ENCODE measurements around the gene TBC1D22A.

Gene TBC1D22A

GRCh38 chr22:46990937-46991550, 228.6 kb downstream of the TBC1D22A start:
- no peaks in the 10 kb centered on the region for H4K20me1 ChIP-seq (ENCODE audit: insufficient read depth, low read length)
- no peak for TF ChIP-seq EZH2 (optimal IDR thresholded peaks at IDR 0.05; ENCODE audit: low read depth, low read length)
- TF ChIP-seq, protein P1, sequence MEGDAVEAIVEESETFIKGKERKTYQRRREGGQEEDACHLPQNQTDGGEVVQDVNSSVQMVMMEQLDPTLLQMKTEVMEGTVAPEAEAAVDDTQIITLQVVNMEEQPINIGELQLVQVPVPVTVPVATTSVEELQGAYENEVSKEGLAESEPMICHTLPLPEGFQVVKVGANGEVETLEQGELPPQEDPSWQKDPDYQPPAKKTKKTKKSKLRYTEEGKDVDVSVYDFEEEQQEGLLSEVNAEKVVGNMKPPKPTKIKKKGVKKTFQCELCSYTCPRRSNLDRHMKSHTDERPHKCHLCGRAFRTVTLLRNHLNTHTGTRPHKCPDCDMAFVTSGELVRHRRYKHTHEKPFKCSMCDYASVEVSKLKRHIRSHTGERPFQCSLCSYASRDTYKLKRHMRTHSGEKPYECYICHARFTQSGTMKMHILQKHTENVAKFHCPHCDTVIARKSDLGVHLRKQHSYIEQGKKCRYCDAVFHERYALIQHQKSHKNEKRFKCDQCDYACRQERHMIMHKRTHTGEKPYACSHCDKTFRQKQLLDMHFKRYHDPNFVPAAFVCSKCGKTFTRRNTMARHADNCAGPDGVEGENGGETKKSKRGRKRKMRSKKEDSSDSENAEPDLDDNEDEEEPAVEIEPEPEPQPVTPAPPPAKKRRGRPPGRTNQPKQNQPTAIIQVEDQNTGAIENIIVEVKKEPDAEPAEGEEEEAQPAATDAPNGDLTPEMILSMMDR (IDR thresholded peaks at IDR 0.05; ENCODE audit: low read length): no peak
- no peak for TF ChIP-seq EZH2phosphoT487 (IDR thresholded peaks at IDR 0.05; ENCODE audit: low read length)

GRCh38 chr22:46991666-46992065, 229.2 kb downstream of the TBC1D22A start:
- no peaks in the 10 kb centered on the region for H3K79me2 ChIP-seq (ENCODE audit: low read length)
- H3K27ac ChIP-seq (ENCODE audit: low read length): no peak overlapping the region
- no peaks in the 10 kb centered on the region for H3K9me3 ChIP-seq (replicated peaks; ENCODE audit: insufficient read depth, low read length)
- H3K4me3 ChIP-seq (ENCODE audit: low read length): no peak overlapping the region
- H3K4me2 ChIP-seq (ENCODE audit: low read depth, low read length): no peak overlapping the region
- no peaks in the 10 kb centered on the region for H4K20me1 ChIP-seq (ENCODE audit: insufficient read depth, low read length)
- DNase-seq: no peak
- TF ChIP-seq EZH2 (optimal IDR thresholded peaks at IDR 0.05; ENCODE audit: low read depth, low read length) (no peak), EZH2phosphoT487 (IDR thresholded peaks at IDR 0.05; ENCODE audit: low read length) (no peak)
- TF ChIP-seq, protein P1 (IDR thresholded peaks at IDR 0.05; ENCODE audit: low read length): no peak
- H3K36me3 ChIP-seq (replicated peaks; ENCODE audit: insufficient read depth, low read length): no peaks in the 10 kb centered on the region; the same call in 1 of the 2 replicates
- no peak overlapping the region for H2AFZ ChIP-seq (ENCODE audit: low read length)
- H3K4me1 ChIP-seq (ENCODE audit: low read length): no peaks in the 10 kb centered on the region
- no peaks in the 10 kb centered on the region for H3K9me2 ChIP-seq (replicated peaks; ENCODE audit: insufficient read depth, low read length)
- no peak overlapping the region for H3K9ac ChIP-seq (ENCODE audit: low read length)
- H3F3A ChIP-seq (ENCODE audit: insufficient read depth, low read length): no peaks in the 10 kb centered on the region
- no peaks in the 10 kb centered on the region for H3K27me3 ChIP-seq (replicated peaks; ENCODE audit: insufficient read depth, low read length)

More at GRCh38 chr22:46990937-46991550, 228.6 kb downstream of the TBC1D22A start:
- Histone ChIP-seq H3K27me3 (replicated peaks; ENCODE audit: insufficient read depth, low read length) (no peaks in the 10 kb centered on the region), H3F3A (ENCODE audit: insufficient read depth, low read length) (no peaks in the 10 kb centered on the region), H3K4me3 (ENCODE audit: low read length) (no peak overlapping the region), H2AFZ (ENCODE audit: low read length) (no peak overlapping the region), H3K9me2 (replicated peaks; ENCODE audit: insufficient read depth, low read length) (no peaks in the 10 kb centered on the region), H3K36me3 (replicated peaks; ENCODE audit: insufficient read depth, low read length) (no peaks in the 10 kb centered on the region; the same call in 1 of the 2 replicates), H3K9me3 (replicated peaks; ENCODE audit: insufficient read depth, low read length) (no peaks in the 10 kb centered on the region), H3K9ac (ENCODE audit: low read length) (no peak overlapping the region), H3K4me2 (ENCODE audit: low read depth, low read length) (no peak overlapping the region), H3K4me1 (ENCODE audit: low read length) (no peaks in the 10 kb centered on the region), H3K27ac (ENCODE audit: low read length) (no peak overlapping the region), H3K79me2 (ENCODE audit: low read length) (no peaks in the 10 kb centered on the region)
- no peak for DNase-seq

GRCh38 chr22:46992121-46992731, 229.8 kb downstream of the TBC1D22A start:
- H3K4me1 ChIP-seq (ENCODE audit: low read length): no peaks in the 10 kb centered on the region
- no peaks in the 10 kb centered on the region for H4K20me1 ChIP-seq (ENCODE audit: insufficient read depth, low read length)
- no peak for DNase-seq
- no peaks in the 10 kb centered on the region for H3K9me3 ChIP-seq (replicated peaks; ENCODE audit: insufficient read depth, low read length)
- H3F3A ChIP-seq (ENCODE audit: insufficient read depth, low read length): no peaks in the 10 kb centered on the region
- no peaks in the 10 kb centered on the region for H3K9me2 ChIP-seq (replicated peaks; ENCODE audit: insufficient read depth, low read length)
- TF ChIP-seq, protein P1 (IDR thresholded peaks at IDR 0.05; ENCODE audit: low read length): no peak
- TF ChIP-seq EZH2phosphoT487 (IDR thresholded peaks at IDR 0.05; ENCODE audit: low read length): no peak
- TF ChIP-seq EZH2 (optimal IDR thresholded peaks at IDR 0.05; ENCODE audit: low read depth, low read length): no peak
- H3K27me3 ChIP-seq (replicated peaks; ENCODE audit: insufficient read depth, low read length): no peaks in the 10 kb centered on the region
- no peak overlapping the region for H3K9ac ChIP-seq (ENCODE audit: low read length)
- no peak overlapping the region for H2AFZ ChIP-seq (ENCODE audit: low read length)
- no peak overlapping the region for H3K4me2 ChIP-seq (ENCODE audit: low read depth, low read length)
- no peaks in the 10 kb centered on the region for H3K79me2 ChIP-seq (ENCODE audit: low read length)
- no peaks in the 10 kb centered on the region; the same call in 1 of the 2 replicates for H3K36me3 ChIP-seq (replicated peaks; ENCODE audit: insufficient read depth, low read length)
- no peak overlapping the region for H3K27ac ChIP-seq (ENCODE audit: low read length)
- no peak overlapping the region for H3K4me3 ChIP-seq (ENCODE audit: low read length)
